GM23338 (cell line): Measurements from ENCODE around the gene MKNK2. TPM values are rescaled to one million over a fixed set of nuclear protein-coding genes. Genes with fewer than 3 reads are reported as not detected.

Experiments
- ATAC-seq: fragments of 200-7000 bp; cut with Tn5 transposase; 3 replicates; pipeline ENCODE4 v1.9.1; 2020
- DNase-seq: peaks from one replicate; pipeline ENCODE4 v3.0.0-alpha.2; 2015; ENCODE audit warnings: low spot score
- H2AFZ ChIP-seq: fragments of 200-600 bp; sonication (generic); 2 replicates; pipeline ENCODE4 v1.8.0; 2016; ENCODE audit warnings: antibody characterized with exemption, mild to moderate bottlenecking, moderate library complexity
- H3F3A ChIP-seq: fragments of 200-600 bp; sonication (generic); replicated peaks from 2 replicates; pipeline ENCODE4 v1.8.0; 2017; ENCODE audit warnings: antibody characterized with exemption, mixed run types, low read depth
- H3K27ac ChIP-seq: fragments of 200-600 bp; sonication (generic); 2 replicates; pipeline ENCODE4 v1.6.1; 2016; ENCODE audit warnings: low read depth
- H3K27me3 ChIP-seq: fragments of 200-600 bp; sonication (generic); 2 replicates; pipeline ENCODE4 v1.8.0; 2016; ENCODE audit warnings: mild to moderate bottlenecking, mixed run types, moderate library complexity; ENCODE audit not compliant: insufficient read depth
- H3K36me3 ChIP-seq: fragments of 200-600 bp; sonication (generic); 2 replicates; pipeline ENCODE4 v1.8.0; 2016; ENCODE audit warnings: mild to moderate bottlenecking; ENCODE audit not compliant: insufficient read depth
- H3K4me1 ChIP-seq: fragments of 200-600 bp; sonication (generic); 2 replicates; pipeline ENCODE4 v1.8.0; 2016; ENCODE audit warnings: mild to moderate bottlenecking, moderate library complexity; ENCODE audit not compliant: insufficient read depth
- H3K4me2 ChIP-seq: fragments of 200-600 bp; sonication (generic); 2 replicates; pipeline ENCODE4 v1.7.1; 2017; ENCODE audit warnings: mixed run types
- H3K4me3 ChIP-seq: fragments of 200-600 bp; sonication (generic); 2 replicates; pipeline ENCODE4 v1.6.1; 2016; ENCODE audit warnings: mixed run types
- H3K79me2 ChIP-seq: fragments of 200-600 bp; sonication (generic); replicated peaks from 2 replicates; pipeline ENCODE4 v1.8.0; 2017; ENCODE audit warnings: mild to moderate bottlenecking; ENCODE audit not compliant: insufficient read depth
- H3K9me2 ChIP-seq: fragments of 200-600 bp; sonication (generic); 2 replicates; pipeline ENCODE4 v1.8.0; 2017; ENCODE audit not compliant: insufficient read depth
- H4K20me1 ChIP-seq: fragments of 200-600 bp; sonication (generic); replicated peaks from 2 replicates; pipeline ENCODE4 v1.8.0; 2017; ENCODE audit warnings: mild to moderate bottlenecking; ENCODE audit not compliant: insufficient read depth
- H3K27ac Mint-ChIP-seq: 2 replicates; pipeline ENCODE4 v1.8.0; 2020; ENCODE audit warnings: inconsistent platforms, mild to moderate bottlenecking, moderate library complexity, mixed read lengths
- H3K27me3 Mint-ChIP-seq: 3 replicates; pipeline ENCODE4 v1.8.0; 2022; ENCODE audit warnings: low read depth, mild to moderate bottlenecking, moderate library complexity, mixed read lengths, inconsistent platforms; ENCODE audit not compliant: insufficient read depth, poor library complexity
- H3K36me3 Mint-ChIP-seq: 3 replicates; pipeline ENCODE4 v1.8.0; 2021; ENCODE audit warnings: low read depth, mild to moderate bottlenecking, inconsistent platforms, moderate library complexity, mixed read lengths
- H3K4me1 Mint-ChIP-seq: 3 replicates; pipeline ENCODE4 v1.8.0; 2020; ENCODE audit warnings: mild to moderate bottlenecking, inconsistent platforms, mixed read lengths
- H3K4me3 Mint-ChIP-seq: 3 replicates; pipeline ENCODE4 v1.8.0; 2021; ENCODE audit warnings: moderate library complexity, mild to moderate bottlenecking, inconsistent platforms, mixed read lengths
- H3K9me3 Mint-ChIP-seq: 3 replicates; pipeline ENCODE4 v1.8.0; 2020; ENCODE audit warnings: moderate library complexity, mild to moderate bottlenecking, inconsistent platforms, mixed read lengths
- EZH2 ChIP-seq: fragments of 200-600 bp; sonication (generic); IDR thresholded peaks from one replicate; pipeline ENCODE4 v1.8.0; 2017; ENCODE audit warnings: antibody characterized with exemption, mild to moderate bottlenecking, low read depth; ENCODE audit not compliant: unreplicated experiment
- EZH2phosphoT487 ChIP-seq: fragments of 200-600 bp; sonication (generic); IDR thresholded peaks from one replicate; pipeline ENCODE4 v1.8.1; 2018; ENCODE audit warnings: antibody characterized with exemption; ENCODE audit not compliant: unreplicated experiment
- JUNB ChIP-seq: IDR thresholded peaks from one replicate; pipeline ENCODE4 v1.6.1; 2016; ENCODE audit warnings: antibody characterized with exemption; ENCODE audit not compliant: unreplicated experiment
- NANOG ChIP-seq: IDR thresholded peaks from 2 replicates; pipeline ENCODE4 v1.6.1; 2016; ENCODE audit warnings: antibody characterized with exemption, borderline replicate concordance
- POLR2AphosphoS5 ChIP-seq: IDR thresholded peaks from 2 replicates; pipeline ENCODE4 v1.6.1; 2016; ENCODE audit warnings: antibody characterized with exemption, low read depth
- STAT1 ChIP-seq: IDR thresholded peaks from one replicate; pipeline ENCODE4 v1.6.1; 2016; ENCODE audit warnings: antibody characterized with exemption; ENCODE audit not compliant: unreplicated experiment
- ZNF114 ChIP-seq: fragments of 250-450 bp; sonication (Bioruptor Pico); IDR thresholded peaks from 2 replicates; pipeline ENCODE4 v1.5.0; 2020; ENCODE audit warnings: mild to moderate bottlenecking, moderate library complexity
- polyA plus RNA-seq: library from polyadenylated mRNA; unstranded; fragments of >200 nt; fragmentation: Nextera tagmentation; extraction: Ambion mirVana; gene quantifications from 2 replicates; pipeline ENCODE4 v1.2.1, GENCODE V29; 2016
- total RNA-seq: library from RNA; depleted of rRNA; stranded (reverse); fragments of >200 nt; shearing (Covaris generic); gene quantifications from 2 replicates; pipeline ENCODE4 v1.2.3, GENCODE V29; 2014
- TF ChIP-seq, protein P1 (sequence below), 2 experiments: fragments of 200-600 bp in 1 of 2; sonication (generic) in 1 of 2; conservative IDR thresholded peaks; 2 replicates each; pipeline versions ENCODE4 v1.5.1 to v1.6.1; 2016 to 2017; ENCODE audit warnings: antibody characterized with exemption in 2 of 2, low read depth in 2 of 2, mild to moderate bottlenecking in 2 of 2, moderate library complexity in 1 of 2
- TF ChIP-seq, protein P2 (sequence below): IDR thresholded peaks from one replicate; pipeline ENCODE4 v1.6.1; 2018; ENCODE audit warnings: antibody characterized with exemption; ENCODE audit not compliant: unreplicated experiment
- TF ChIP-seq, protein P3 (sequence below): IDR thresholded peaks from 2 replicates; pipeline ENCODE4 v1.6.1; 2016; ENCODE audit warnings: antibody characterized with exemption

MKNK2 gene
- total and polyA plus RNA-seq, 2 experiments from 2014 or later = 71.0 to 159 TPM

GRCh38 chr19:2047076-2047448 is 4.0 kb downstream of the MKNK2 start:
- Mint-ChIP-seq H3K4me3 (no peak overlapping the region), H3K27ac (no peak overlapping the region; the same call in 1 of the 2 replicates), H3K27me3 (peaks cover 17% of the 10 kb centered on the region), H3K36me3 (peaks cover 4% of the 10 kb centered on the region; the same call in 2 of the 3 replicates), H3K4me1 (peaks cover 7% of the 10 kb centered on the region; the same call in 2 of the 3 replicates), H3K9me3 (no peaks in the 10 kb centered on the region)
- Histone ChIP-seq H3K4me2 (no peak overlapping the region), H4K20me1 (peaks cover 10% of the 10 kb centered on the region), H3K27ac (peak overlapping the region; percentile 59; the same call in 1 of the 2 replicates), H3K9me2 (no peaks in the 10 kb centered on the region), H3K4me1 (peaks cover 15% of the 10 kb centered on the region), H3K27me3 (no peaks in the 10 kb centered on the region), H3K4me3 (no peak overlapping the region), H2AFZ (no peak overlapping the region), H3F3A (peaks cover 14% of the 10 kb centered on the region; the same call in 1 of the 2 replicates), H3K36me3 (no peaks in the 10 kb centered on the region; the same call in 1 of the 2 replicates), H3K79me2 (peaks cover 29% of the 10 kb centered on the region)
- DNase-seq (no peak), ATAC-seq (no peak)
- TF ChIP-seq, protein P1, sequence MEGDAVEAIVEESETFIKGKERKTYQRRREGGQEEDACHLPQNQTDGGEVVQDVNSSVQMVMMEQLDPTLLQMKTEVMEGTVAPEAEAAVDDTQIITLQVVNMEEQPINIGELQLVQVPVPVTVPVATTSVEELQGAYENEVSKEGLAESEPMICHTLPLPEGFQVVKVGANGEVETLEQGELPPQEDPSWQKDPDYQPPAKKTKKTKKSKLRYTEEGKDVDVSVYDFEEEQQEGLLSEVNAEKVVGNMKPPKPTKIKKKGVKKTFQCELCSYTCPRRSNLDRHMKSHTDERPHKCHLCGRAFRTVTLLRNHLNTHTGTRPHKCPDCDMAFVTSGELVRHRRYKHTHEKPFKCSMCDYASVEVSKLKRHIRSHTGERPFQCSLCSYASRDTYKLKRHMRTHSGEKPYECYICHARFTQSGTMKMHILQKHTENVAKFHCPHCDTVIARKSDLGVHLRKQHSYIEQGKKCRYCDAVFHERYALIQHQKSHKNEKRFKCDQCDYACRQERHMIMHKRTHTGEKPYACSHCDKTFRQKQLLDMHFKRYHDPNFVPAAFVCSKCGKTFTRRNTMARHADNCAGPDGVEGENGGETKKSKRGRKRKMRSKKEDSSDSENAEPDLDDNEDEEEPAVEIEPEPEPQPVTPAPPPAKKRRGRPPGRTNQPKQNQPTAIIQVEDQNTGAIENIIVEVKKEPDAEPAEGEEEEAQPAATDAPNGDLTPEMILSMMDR (conservative IDR thresholded peaks at IDR 0.05; ENCODE audit: low read depth in 2 of 2) = no peak; a peak in 1 of 4 replicates
- TF ChIP-seq EZH2 (no peak), ZNF114 (CRISPR knock-in tag) (no peak)
- TF ChIP-seq, protein P2, sequence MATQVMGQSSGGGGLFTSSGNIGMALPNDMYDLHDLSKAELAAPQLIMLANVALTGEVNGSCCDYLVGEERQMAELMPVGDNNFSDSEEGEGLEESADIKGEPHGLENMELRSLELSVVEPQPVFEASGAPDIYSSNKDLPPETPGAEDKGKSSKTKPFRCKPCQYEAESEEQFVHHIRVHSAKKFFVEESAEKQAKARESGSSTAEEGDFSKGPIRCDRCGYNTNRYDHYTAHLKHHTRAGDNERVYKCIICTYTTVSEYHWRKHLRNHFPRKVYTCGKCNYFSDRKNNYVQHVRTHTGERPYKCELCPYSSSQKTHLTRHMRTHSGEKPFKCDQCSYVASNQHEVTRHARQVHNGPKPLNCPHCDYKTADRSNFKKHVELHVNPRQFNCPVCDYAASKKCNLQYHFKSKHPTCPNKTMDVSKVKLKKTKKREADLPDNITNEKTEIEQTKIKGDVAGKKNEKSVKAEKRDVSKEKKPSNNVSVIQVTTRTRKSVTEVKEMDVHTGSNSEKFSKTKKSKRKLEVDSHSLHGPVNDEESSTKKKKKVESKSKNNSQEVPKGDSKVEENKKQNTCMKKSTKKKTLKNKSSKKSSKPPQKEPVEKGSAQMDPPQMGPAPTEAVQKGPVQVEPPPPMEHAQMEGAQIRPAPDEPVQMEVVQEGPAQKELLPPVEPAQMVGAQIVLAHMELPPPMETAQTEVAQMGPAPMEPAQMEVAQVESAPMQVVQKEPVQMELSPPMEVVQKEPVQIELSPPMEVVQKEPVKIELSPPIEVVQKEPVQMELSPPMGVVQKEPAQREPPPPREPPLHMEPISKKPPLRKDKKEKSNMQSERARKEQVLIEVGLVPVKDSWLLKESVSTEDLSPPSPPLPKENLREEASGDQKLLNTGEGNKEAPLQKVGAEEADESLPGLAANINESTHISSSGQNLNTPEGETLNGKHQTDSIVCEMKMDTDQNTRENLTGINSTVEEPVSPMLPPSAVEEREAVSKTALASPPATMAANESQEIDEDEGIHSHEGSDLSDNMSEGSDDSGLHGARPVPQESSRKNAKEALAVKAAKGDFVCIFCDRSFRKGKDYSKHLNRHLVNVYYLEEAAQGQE = no peak

GRCh38 chr19:2046046-2046907 is 4.8 kb downstream of the MKNK2 start:
- ATAC-seq = no peak
- DNase-seq = no peak
- H3K79me2 ChIP-seq = peaks cover 31% of the 10 kb centered on the region
- H3K9me2 ChIP-seq = no peaks in the 10 kb centered on the region
- H3F3A ChIP-seq = peaks cover 15% of the 10 kb centered on the region
- peak overlapping the region; percentile 59; the same call in 1 of the 2 replicates for H3K27ac ChIP-seq
- Mint-ChIP-seq H3K4me1 (peaks cover 7% of the 10 kb centered on the region; the same call in 2 of the 3 replicates), H3K27me3 (peaks cover 14% of the 10 kb centered on the region), H3K36me3 (peaks cover 4% of the 10 kb centered on the region; the same call in 2 of the 3 replicates), H3K9me3 (no peaks in the 10 kb centered on the region), H3K4me3 (no peak overlapping the region), H3K27ac (no peak overlapping the region; the same call in 1 of the 2 replicates)
- no peak overlapping the region for H3K4me2 ChIP-seq
- peaks cover 15% of the 10 kb centered on the region for H3K4me1 ChIP-seq
- peaks cover 10% of the 10 kb centered on the region for H4K20me1 ChIP-seq
- H2AFZ ChIP-seq = no peak overlapping the region
- H3K4me3 ChIP-seq = no peak overlapping the region
- H3K27me3 ChIP-seq = no peaks in the 10 kb centered on the region
- no peaks in the 10 kb centered on the region; the same call in 1 of the 2 replicates for H3K36me3 ChIP-seq
- TF ChIP-seq, protein P3, sequence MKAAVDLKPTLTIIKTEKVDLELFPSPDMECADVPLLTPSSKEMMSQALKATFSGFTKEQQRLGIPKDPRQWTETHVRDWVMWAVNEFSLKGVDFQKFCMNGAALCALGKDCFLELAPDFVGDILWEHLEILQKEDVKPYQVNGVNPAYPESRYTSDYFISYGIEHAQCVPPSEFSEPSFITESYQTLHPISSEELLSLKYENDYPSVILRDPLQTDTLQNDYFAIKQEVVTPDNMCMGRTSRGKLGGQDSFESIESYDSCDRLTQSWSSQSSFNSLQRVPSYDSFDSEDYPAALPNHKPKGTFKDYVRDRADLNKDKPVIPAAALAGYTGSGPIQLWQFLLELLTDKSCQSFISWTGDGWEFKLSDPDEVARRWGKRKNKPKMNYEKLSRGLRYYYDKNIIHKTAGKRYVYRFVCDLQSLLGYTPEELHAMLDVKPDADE = no peak
- TF ChIP-seq NANOG (no peak), POLR2AphosphoS5 (no peak), STAT1 (no peak), JUNB (no peak), ZNF114 (CRISPR knock-in tag) (no peak), EZH2phosphoT487 (no peak)
- TF ChIP-seq, protein P1 (conservative IDR thresholded peaks at IDR 0.05; ENCODE audit: low read depth in 2 of 2) = no peak
